Duodenal mucosa (tissue), 2 donors: ENCODE results near the gene NEMP2.

Source experiments
- H3K27ac ChIP-seq: one replicate; pipeline ENCODE4 v1.7.0; 2013; ENCODE audit warnings: low read depth, low read length
- H3K27me3 ChIP-seq, 2 donors: one replicate each; pipeline ENCODE4 v1.7.0; 2013; ENCODE audit warnings: low read length in 2 of 2, control low read depth in 1 of 2; ENCODE audit not compliant: insufficient read depth in 2 of 2, control insufficient read depth in 1 of 2
- H3K36me3 ChIP-seq, 2 donors: one replicate each; pipeline ENCODE4 v1.7.0; 2013; ENCODE audit warnings: low read length in 2 of 2, control low read depth in 1 of 2; ENCODE audit not compliant: insufficient read depth in 2 of 2, control insufficient read depth in 1 of 2
- H3K4me1 ChIP-seq, 2 donors: one replicate each; pipeline ENCODE4 v1.7.0; 2013; ENCODE audit warnings: low read length in 2 of 2, control low read depth in 1 of 2; ENCODE audit not compliant: insufficient read depth in 2 of 2, control insufficient read depth in 1 of 2
- H3K4me3 ChIP-seq, 2 donors: one replicate each; pipeline ENCODE4 v1.7.0; 2013; ENCODE audit warnings: low read length in 2 of 2, low read depth in 1 of 2
- H3K9ac ChIP-seq, 2 donors: one replicate each; pipeline ENCODE4 v1.7.0; 2013; ENCODE audit warnings: low read length in 2 of 2, low read depth in 1 of 2
- H3K9me3 ChIP-seq, 2 donors: one replicate each; pipeline ENCODE4 v1.7.0; 2013; ENCODE audit warnings: low read length in 2 of 2, control low read depth in 1 of 2; ENCODE audit not compliant: control insufficient read depth in 1 of 2

Gene NEMP2

GRCh38 chr2:190534310-190535120 is at the start of gene NEMP2:
NEMP2 (minus strand) TSS chr2:190534722; CDS start chr2:190534655, 67 bp downstream.
- H3K9me3 ChIP-seq = peaks cover 0 to 13% of the 10 kb centered on the region in 2 donors
- H3K27ac ChIP-seq = peak within 1 kb of the TSS; percentile 92
- H3K36me3 ChIP-seq = no peaks in the 10 kb centered on the region
- H3K4me1 ChIP-seq = peaks cover 6 to 7% of the 10 kb centered on the region in 2 donors
- H3K9ac ChIP-seq = peak within 1 kb of the TSS; percentile 76 to 81
- peak within 1 kb of the TSS; percentile 76 to 77 for H3K4me3 ChIP-seq
- H3K27me3 ChIP-seq = no peaks in the 10 kb centered on the region

- no peak overlapping the region for H3K9ac ChIP-seq
- no peaks in the 10 kb centered on the region for H3K27me3 ChIP-seq
- H3K27ac ChIP-seq = no peak overlapping the region
- H3K4me3 ChIP-seq = no peak overlapping the region
- no peaks in the 10 kb centered on the region for H3K36me3 ChIP-seq
- H3K9me3 ChIP-seq = no peaks in the 10 kb centered on the region
- H3K4me1 ChIP-seq = peaks cover 11 to 14% of the 10 kb centered on the region in 2 donors
Observed at GRCh38 chr2:190583507-190584337, 49.2 kb upstream of the NEMP2 start.

GRCh38 chr2:190582736-190583506 is 48.4 kb upstream of the NEMP2 start:
- Histone ChIP-seq H3K36me3 (no peaks in the 10 kb centered on the region), H3K4me1 (peaks cover 17 to 22% of the 10 kb centered on the region in 2 donors), H3K27ac (no peak overlapping the region), H3K4me3 (no peak overlapping the region), H3K27me3 (no peaks in the 10 kb centered on the region), H3K9ac (no peak overlapping the region), H3K9me3 (no peaks in the 10 kb centered on the region)

GRCh38 chr2:190582019-190582418 is 47.5 kb upstream of the NEMP2 start:
- Histone ChIP-seq H3K4me1 (peaks cover 19 to 26% of the 10 kb centered on the region in 2 donors), H3K9me3 (no peaks in the 10 kb centered on the region), H3K27me3 (no peaks in the 10 kb centered on the region), H3K36me3 (no peaks in the 10 kb centered on the region), H3K27ac (no peak overlapping the region), H3K9ac (no peak overlapping the region), H3K4me3 (no peak overlapping the region)

GRCh38 chr2:190579915-190580846 is 45.7 kb upstream of the NEMP2 start:
- Histone ChIP-seq H3K4me3 (no peak overlapping the region), H3K9ac (no peak overlapping the region), H3K9me3 (no peaks in the 10 kb centered on the region), H3K27ac (no peak overlapping the region), H3K27me3 (no peaks in the 10 kb centered on the region), H3K4me1 (peaks cover 19 to 32% of the 10 kb centered on the region in 2 donors), H3K36me3 (no peaks in the 10 kb centered on the region)

- Histone ChIP-seq H3K36me3 (no peaks in the 10 kb centered on the region), H3K4me3 (peak overlapping the region in 1 of 2 donors; percentile 31), H3K27ac (peak overlapping the region; percentile 58), H3K9me3 (no peaks in the 10 kb centered on the region), H3K27me3 (no peaks in the 10 kb centered on the region), H3K4me1 (peaks cover 19 to 32% of the 10 kb centered on the region in 2 donors), H3K9ac (no peak overlapping the region)
Observed at GRCh38 chr2:190579058-190579410, 44.5 kb upstream of the NEMP2 start.

- Histone ChIP-seq H3K9ac (no peak overlapping the region), H3K27me3 (no peaks in the 10 kb centered on the region), H3K9me3 (no peaks in the 10 kb centered on the region), H3K4me3 (peak overlapping the region in 1 of 2 donors; percentile 31), H3K4me1 (peaks cover 19 to 33% of the 10 kb centered on the region in 2 donors), H3K36me3 (no peaks in the 10 kb centered on the region), H3K27ac (peak overlapping the region; percentile 58)
Observed at GRCh38 chr2:190578158-190579057, 43.9 kb upstream of the NEMP2 start.

- no peaks in the 10 kb centered on the region for H3K27me3 ChIP-seq
- H3K27ac ChIP-seq = no peak overlapping the region
- peaks cover 19 to 40% of the 10 kb centered on the region in 2 donors for H3K4me1 ChIP-seq
- H3K36me3 ChIP-seq = no peaks in the 10 kb centered on the region
- no peak overlapping the region for H3K4me3 ChIP-seq
- H3K9ac ChIP-seq = no peak overlapping the region
- no peaks in the 10 kb centered on the region for H3K9me3 ChIP-seq
Observed at GRCh38 chr2:190576573-190576972, 42.1 kb upstream of the NEMP2 start.
